GM13977 (cell line): ENCODE results near the gene RBM39.
"Not testable (repeated sequence)": the region's sequence is repeated elsewhere in the genome, so short reads cannot be mapped to it uniquely, and the experiment has no call there.

Experiments used
- DNase-seq: peaks from one replicate; pipeline ENCODE4 v3.0.0; 2012; ENCODE audit warnings: low spot score
- in situ Hi-C: fragments of 300-500 bp; cut with MboI; formaldehyde crosslinking; loops from one replicate; pipeline ENCODE4 v1.12.0; 2022; ENCODE audit warnings: low sequenced_read_pairs, low pct_unique_long_range_greater_than_20kb, mixed read lengths, inconsistent platforms; ENCODE audit not compliant: unreplicated experiment
- TF ChIP-seq, protein P1 (sequence below): IDR thresholded peaks from 2 replicates; pipeline ENCODE4 v1.5.1; 2012; ENCODE audit warnings: mild to moderate bottlenecking, control low read depth; ENCODE audit not compliant: insufficient read depth; ENCODE audit errors: extremely low read depth, missing control alignments

Gene RBM39

DNA sequence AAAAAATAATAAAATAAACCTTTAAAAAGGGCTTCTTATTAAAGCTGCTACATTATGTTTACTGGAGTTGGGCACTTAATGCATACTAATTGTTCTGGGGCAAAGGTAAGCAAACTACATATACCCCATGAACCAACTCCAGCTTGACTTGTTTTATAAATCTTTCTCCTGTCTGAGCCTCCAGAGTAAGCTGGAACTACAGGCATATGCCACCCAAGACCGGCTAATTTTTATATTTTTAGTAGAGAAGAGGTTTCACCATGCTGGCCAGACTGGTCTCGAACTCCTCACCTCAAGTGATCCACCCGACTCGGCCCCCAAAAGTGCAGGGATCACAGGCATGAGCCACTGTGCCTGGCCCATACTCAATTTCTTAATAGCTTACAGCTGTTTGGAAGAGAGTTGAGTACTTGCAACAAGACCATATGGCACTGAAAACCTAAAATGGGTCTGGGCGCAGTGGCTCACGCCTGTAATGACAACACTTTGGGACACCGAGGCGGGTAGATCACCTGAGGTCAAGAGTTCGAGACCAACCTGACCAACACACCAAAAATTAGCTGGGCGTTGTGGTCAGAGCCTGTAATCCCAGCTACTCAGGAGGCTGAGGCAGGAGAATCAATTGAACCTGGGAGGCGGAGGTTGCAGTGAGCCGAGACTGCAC, 23.0 kb downstream of the RBM39 start:
- TF ChIP-seq, protein P1, sequence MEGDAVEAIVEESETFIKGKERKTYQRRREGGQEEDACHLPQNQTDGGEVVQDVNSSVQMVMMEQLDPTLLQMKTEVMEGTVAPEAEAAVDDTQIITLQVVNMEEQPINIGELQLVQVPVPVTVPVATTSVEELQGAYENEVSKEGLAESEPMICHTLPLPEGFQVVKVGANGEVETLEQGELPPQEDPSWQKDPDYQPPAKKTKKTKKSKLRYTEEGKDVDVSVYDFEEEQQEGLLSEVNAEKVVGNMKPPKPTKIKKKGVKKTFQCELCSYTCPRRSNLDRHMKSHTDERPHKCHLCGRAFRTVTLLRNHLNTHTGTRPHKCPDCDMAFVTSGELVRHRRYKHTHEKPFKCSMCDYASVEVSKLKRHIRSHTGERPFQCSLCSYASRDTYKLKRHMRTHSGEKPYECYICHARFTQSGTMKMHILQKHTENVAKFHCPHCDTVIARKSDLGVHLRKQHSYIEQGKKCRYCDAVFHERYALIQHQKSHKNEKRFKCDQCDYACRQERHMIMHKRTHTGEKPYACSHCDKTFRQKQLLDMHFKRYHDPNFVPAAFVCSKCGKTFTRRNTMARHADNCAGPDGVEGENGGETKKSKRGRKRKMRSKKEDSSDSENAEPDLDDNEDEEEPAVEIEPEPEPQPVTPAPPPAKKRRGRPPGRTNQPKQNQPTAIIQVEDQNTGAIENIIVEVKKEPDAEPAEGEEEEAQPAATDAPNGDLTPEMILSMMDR = no peak
- in situ Hi-C loops = no loop called here
- no peak for DNase-seq

GRCh38 chr20:35718321-35718720, 23.7 kb downstream of the RBM39 start:
- DNase-seq = not testable (repeated sequence)

GRCh38 chr20:35716330-35716729, 25.7 kb downstream of the RBM39 start:
- in situ Hi-C loops = no loop called here
- TF ChIP-seq, protein P1 = no peak
- no peak for DNase-seq

More at GRCh38 chr20:35718321-35718720, 23.7 kb downstream of the RBM39 start:
- in situ Hi-C loops = not testable (repeated sequence)

DNA sequence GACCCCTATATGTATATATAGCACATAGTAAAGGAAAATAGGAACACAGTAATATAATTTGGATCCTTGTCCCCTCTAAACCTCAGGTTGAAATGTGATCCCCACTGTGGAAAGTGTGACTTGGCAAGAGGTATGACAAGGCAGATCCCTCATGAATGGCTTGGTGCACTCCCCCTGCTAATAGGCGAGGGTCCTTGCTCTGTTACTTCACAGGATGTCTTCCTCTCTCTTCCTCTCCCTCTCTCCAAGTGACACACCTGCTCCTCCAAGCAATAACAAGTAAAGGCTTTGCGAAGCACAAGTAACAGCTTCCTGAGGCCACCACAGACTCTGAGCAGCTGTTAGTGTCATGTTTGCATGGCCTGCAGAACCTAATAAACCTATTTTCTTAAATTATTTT, 26.4 kb downstream of the RBM39 start:
- no peak for DNase-seq
- in situ Hi-C loops = no loop called here
- TF ChIP-seq, protein P1 = no peak

DNA sequence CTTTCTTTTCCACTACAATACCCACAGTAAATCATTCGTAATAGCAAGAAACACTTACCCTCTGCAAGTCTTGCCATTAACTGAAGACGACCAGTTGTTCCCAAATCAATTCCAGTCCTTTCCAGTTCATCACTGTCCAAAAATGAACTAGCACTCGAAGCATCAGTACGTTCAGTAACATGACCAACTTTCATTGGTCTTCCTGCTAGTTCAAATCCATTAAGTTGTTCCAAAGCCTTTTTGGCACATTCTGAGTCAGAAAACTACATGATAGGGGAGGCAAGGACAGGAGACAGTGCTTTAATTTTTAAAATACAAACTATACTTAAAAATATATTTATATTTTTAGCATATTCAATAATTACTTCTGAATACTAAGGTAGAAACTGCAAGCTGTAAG, 27.9 kb downstream of the RBM39 start:
- in situ Hi-C loops = no loop called here
- TF ChIP-seq, protein P1 = no peak
- DNase-seq = no peak

- in situ Hi-C loops, DNase-seq: not testable (repeated sequence)
These were observed 28.9 kb downstream of the RBM39 start for GRCh38 chr20:35713120-35713519.

GRCh38 chr20:35711588-35712209, 30.4 kb downstream of the RBM39 start:
- in situ Hi-C loops = no loop called here
- TF ChIP-seq, protein P1 = no peak
- no peak for DNase-seq
